Rectal smooth muscle tissue (tissue), 1 donor: ENCODE results near the gene CCT8L2.
A peak's percentile ranks its signal among the peaks of the same experiment; 100 is the strongest.
"Not testable (repeated sequence)": the region's sequence is repeated elsewhere in the genome, so short reads cannot be mapped to it uniquely, and the experiment has no call there.

Experiments used
- H3K27ac ChIP-seq: one replicate; pipeline ENCODE4 v1.7.0; 2013; ENCODE audit warnings: low read depth, low read length, inconsistent platforms
- H3K27me3 ChIP-seq: one replicate; pipeline ENCODE4 v1.7.0; 2013; ENCODE audit warnings: low read length; ENCODE audit not compliant: control insufficient read depth, insufficient read depth
- H3K36me3 ChIP-seq: one replicate; pipeline ENCODE4 v1.7.0; 2013; ENCODE audit warnings: low read length; ENCODE audit not compliant: control insufficient read depth, insufficient read depth
- H3K4me1 ChIP-seq: one replicate; pipeline ENCODE4 v1.7.0; 2013; ENCODE audit warnings: low read length; ENCODE audit not compliant: control insufficient read depth, insufficient read depth
- H3K4me3 ChIP-seq: one replicate; pipeline ENCODE4 v1.7.0; 2013; ENCODE audit warnings: low read length
- H3K9ac ChIP-seq: one replicate; pipeline ENCODE4 v1.7.0; 2013; ENCODE audit warnings: low read length

CCT8L2 gene

GRCh38 chr22:16603770-16604242 is 11.2 kb upstream of the CCT8L2 start:
- not testable (repeated sequence) for H3K27me3 ChIP-seq, H3K4me1 ChIP-seq, H3K9ac ChIP-seq, H3K27ac ChIP-seq, H3K36me3 ChIP-seq, H3K4me3 ChIP-seq

- no peaks in the 10 kb centered on the region for H3K27me3 ChIP-seq
- H3K27ac ChIP-seq = no peak overlapping the region
Observed at GRCh38 chr22:16603448-16603768, 10.8 kb upstream of the CCT8L2 start.

GRCh38 chr22:16602728-16603447 is 10.3 kb upstream of the CCT8L2 start:
- H3K4me3 ChIP-seq = peak overlapping the region; percentile 24
- not testable (repeated sequence) for H3K9ac ChIP-seq

More at GRCh38 chr22:16603448-16603768, 10.8 kb upstream of the CCT8L2 start:
- no peak overlapping the region for H3K9ac ChIP-seq
- H3K4me1 ChIP-seq = no peaks in the 10 kb centered on the region
- no peak overlapping the region for H3K4me3 ChIP-seq
- H3K36me3 ChIP-seq = no peaks in the 10 kb centered on the region

GRCh38 chr22:16602224-16602727 is 9.7 kb upstream of the CCT8L2 start:
- Histone ChIP-seq H3K4me3 (peak overlapping the region; percentile 24), H3K27ac (peak overlapping the region; percentile 68)
- H3K4me1 ChIP-seq, H3K9ac ChIP-seq, H3K27me3 ChIP-seq, H3K36me3 ChIP-seq: not testable (repeated sequence)

More at GRCh38 chr22:16602728-16603447, 10.3 kb upstream of the CCT8L2 start:
- not testable (repeated sequence) for H3K36me3 ChIP-seq, H3K27me3 ChIP-seq, H3K4me1 ChIP-seq
- H3K27ac ChIP-seq = peak overlapping the region; percentile 48

GRCh38 chr22:16601437-16602223 is 9.0 kb upstream of the CCT8L2 start:
- Histone ChIP-seq H3K4me3 (peak overlapping the region; percentile 8), H3K36me3 (no peaks in the 10 kb centered on the region), H3K4me1 (no peaks in the 10 kb centered on the region), H3K9ac (no peak overlapping the region), H3K27ac (peak overlapping the region; percentile 78), H3K27me3 (no peaks in the 10 kb centered on the region)

- not testable (repeated sequence) for H3K27me3 ChIP-seq, H3K9ac ChIP-seq, H3K4me1 ChIP-seq, H3K36me3 ChIP-seq
- peak overlapping the region; percentile 21 for H3K4me3 ChIP-seq
- H3K27ac ChIP-seq = peak overlapping the region; percentile 40
Observed at GRCh38 chr22:16600644-16601436, 8.2 kb upstream of the CCT8L2 start.

- H3K36me3 ChIP-seq, H3K9ac ChIP-seq, H3K4me3 ChIP-seq, H3K27me3 ChIP-seq, H3K27ac ChIP-seq, H3K4me1 ChIP-seq: not testable (repeated sequence)
Observed at GRCh38 chr22:16599648-16600047, 7.0 kb upstream of the CCT8L2 start.

- not testable (repeated sequence) for H3K4me1 ChIP-seq
Observed at GRCh38 chr22:16595251-16595650, 2.6 kb upstream of the CCT8L2 start.

GRCh38 chr22:16594026-16594425 is 1.4 kb upstream of the CCT8L2 start:
- H3K4me1 ChIP-seq = no peaks in the 10 kb centered on the region
- H3K27me3 ChIP-seq = no peaks in the 10 kb centered on the region
- H3K27ac ChIP-seq = no peak overlapping the region
- no peak overlapping the region for H3K4me3 ChIP-seq
- no peak overlapping the region for H3K9ac ChIP-seq
- H3K36me3 ChIP-seq = no peaks in the 10 kb centered on the region

More at GRCh38 chr22:16595251-16595650, 2.6 kb upstream of the CCT8L2 start:
- H3K27me3 ChIP-seq, H3K9ac ChIP-seq, H3K4me3 ChIP-seq, H3K27ac ChIP-seq, H3K36me3 ChIP-seq: not testable (repeated sequence)

- not testable (repeated sequence) for H3K4me3 ChIP-seq, H3K27ac ChIP-seq, H3K9ac ChIP-seq, H3K4me1 ChIP-seq, H3K36me3 ChIP-seq, H3K27me3 ChIP-seq
Observed at GRCh38 chr22:16592231-16592630, 379 bp downstream of the CCT8L2 start.

GRCh38 chr22:16591136-16591535 is 1.5 kb downstream of the CCT8L2 start:
- not testable (repeated sequence) for H3K4me1 ChIP-seq, H3K27ac ChIP-seq, H3K27me3 ChIP-seq, H3K9ac ChIP-seq, H3K4me3 ChIP-seq, H3K36me3 ChIP-seq

- H3K27ac ChIP-seq = no peak overlapping the region
- no peaks in the 10 kb centered on the region for H3K27me3 ChIP-seq
- no peak overlapping the region for H3K4me3 ChIP-seq
- H3K4me1 ChIP-seq = no peaks in the 10 kb centered on the region
- H3K9ac ChIP-seq = no peak overlapping the region
- no peaks in the 10 kb centered on the region for H3K36me3 ChIP-seq
Observed at GRCh38 chr22:16586991-16587390, 5.6 kb downstream of the CCT8L2 start.
